Ovary (tissue), 9 donors: ENCODE data around the gene ARHGEF19. TPM values are rescaled to one million over a fixed set of nuclear protein-coding genes. Genes with fewer than 3 reads are reported as not detected.

Experiments used
- DNase-seq, 5 donors: peaks; one replicate each; pipeline ENCODE4 v3.0.0-alpha.2; 2019 to 2020
- H3K27ac ChIP-seq, 2 donors: fragments of 200-600 bp; one replicate each; pipeline versions ENCODE4 v1.5.1 to v1.8.0; 2019 to 2022
- H3K27me3 ChIP-seq: fragments of 200-600 bp; one replicate; pipeline ENCODE4 v1.8.0; 2022
- H3K36me3 ChIP-seq: fragments of 200-600 bp; sonication (generic); one replicate; pipeline ENCODE4 v1.5.1; 2019
- H3K4me1 ChIP-seq: one replicate; pipeline ENCODE4 v1.8.1; 2013; ENCODE audit warnings: mild to moderate bottlenecking, moderate library complexity; ENCODE audit not compliant: insufficient read depth
- H3K4me3 ChIP-seq: fragments of 200-600 bp; sonication (generic); one replicate; pipeline ENCODE4 v1.5.1; 2017
- H3K9me3 ChIP-seq, 2 donors: fragments of 200-600 bp in 1 of 2; sonication (generic) in 1 of 2; one replicate each; pipeline versions ENCODE4 v1.5.1 to v1.8.1; 2013 to 2019; ENCODE audit warnings: mild to moderate bottlenecking in 1 of 2, moderate library complexity in 1 of 2
- EP300 ChIP-seq: sonication (generic); formaldehyde crosslinking; IDR thresholded peaks from one replicate; pipeline ENCODE4 v1.6.1; 2017; ENCODE audit warnings: antibody characterized with exemption
- POLR2A ChIP-seq: fragments of 450-650 bp; IDR thresholded peaks from one replicate; pipeline ENCODE4 v1.6.1; 2017; ENCODE audit warnings: antibody characterized with exemption, mild to moderate bottlenecking, moderate library complexity
- whole genome bisulfite sequencing, 3 donors: extraction: QIAGEN DNeasy Blood & Tissue Kit in 1 of 3; methylation state at CpG; one replicate each; pipeline versions ENCODE4 v1.1.5 to v1.1.7; 2013 to 2017; 5-methylcytosine and 5-hydroxymethylcytosine counted together
- intact Hi-C, 4 donors: fragments of 100-400 bp; cut with DNase I; formaldehyde crosslinking; loops; one replicate each; pipeline versions ENCODE4 v1.11.0 to v1.15.1; 2022 to 2023
- polyA plus RNA-seq, 2 donors: library from polyadenylated mRNA; stranded (reverse); fragments of 200-250 nt in 1 of 2; fragments of 350-450 nt in 1 of 2; fragmentation: Illumina TruSeq in 1 of 2; extraction: RNeasy Lipid Tissue Mini Kit (QIAGEN cat#74804) in 1 of 2; gene quantifications; one replicate each; pipeline ENCODE4 v1.2.3, GENCODE V29; 2013 to 2014
- total RNA-seq, 7 donors: library from RNA; depleted of rRNA in 2 of 7; stranded (reverse); fragments of >200 nt in 2 of 7; fragmentation: NEBNext Ultra II Directional in 3 of 7; extraction: Animal tissue kit (Norgen Biotek cat#: 25700) in 3 of 7; gene quantifications; one replicate each; pipeline versions ENCODE4 v1.1.0 to v1.2.4, GENCODE V29; 2016 to 2023
- TF ChIP-seq, protein P1 (sequence below), 3 donors: fragments of 450-650 bp in 2 of 3; fragments of 200-600 bp in 1 of 3; IDR thresholded peaks; one replicate each; pipeline versions ENCODE4 v1.5.1 to v1.8.0; 2016 to 2022; ENCODE audit warnings: antibody characterized with exemption in 3 of 3, mild to moderate bottlenecking in 1 of 3
- donor health status: DM: no; HTN: no; CAD: no; lungs with moderate emphysema.
- donor health status: DM: no; HTN: no; CAD: no.
- donor health status: Bipolar disorder and iron deficiency.
- donor health status: DM: yes; HTN: yes; CAD: no.
- donor health status: DM: no; HTN: no; CAD: no.
- donor health status: DM: yes; HTN: yes; CAD: no.

Gene ARHGEF19
- total and polyA plus RNA-seq, 9 donors, result 2.3 to 30.4 (median 14.6) TPM

DNA sequence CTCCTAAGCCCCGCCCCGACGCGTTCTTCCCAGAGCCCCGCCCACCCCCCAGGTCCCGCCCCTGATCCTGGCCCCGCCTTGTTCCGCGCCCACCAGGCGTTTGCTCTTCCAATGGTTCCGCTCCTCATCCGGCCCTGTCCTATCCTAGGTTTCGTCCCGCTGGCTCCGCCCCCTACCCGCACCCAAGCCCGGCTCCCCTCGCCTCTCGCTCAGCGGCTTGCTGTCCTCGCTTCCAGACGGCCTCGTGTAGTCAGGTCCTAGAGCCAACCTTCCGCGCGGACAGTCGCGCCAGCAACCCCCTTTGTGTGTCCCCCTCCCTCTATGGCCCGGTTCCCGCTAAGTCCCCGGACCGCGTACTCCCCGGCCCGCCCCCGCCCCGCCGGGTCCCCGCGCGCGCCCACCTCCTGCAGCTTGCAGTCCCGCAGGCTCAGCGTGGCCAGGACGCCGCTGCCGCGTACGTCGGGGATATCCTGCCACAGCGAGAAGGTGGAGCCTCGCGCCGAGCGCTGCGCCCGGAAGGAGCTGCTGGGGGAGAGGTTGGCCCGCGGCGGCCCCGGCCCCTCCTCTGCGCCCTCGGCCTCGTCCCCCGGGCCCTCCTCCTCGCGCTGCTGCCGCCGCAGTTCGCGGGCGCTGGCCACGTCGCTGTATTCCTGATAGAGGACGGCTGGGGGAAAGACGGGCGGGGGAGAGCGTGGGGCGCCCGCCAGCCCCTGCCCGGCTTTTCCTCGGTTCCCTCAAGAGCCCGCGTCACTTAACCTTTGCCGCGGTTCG lies 5.7 kb downstream of the ARHGEF19 start:
- H3K4me1 ChIP-seq, result peaks cover 5% of the 10 kb centered on the region
- DNase-seq, result peak; percentile 98 to 99 (median 99)
- H3K27me3 ChIP-seq, result no peaks in the 10 kb centered on the region
- H3K36me3 ChIP-seq, result no peaks in the 10 kb centered on the region
- 0 to 1% (median 1%) methylated on average over 51 to 87 of the region's 87 CpGs for WGBS, 3 donors
- H3K27ac ChIP-seq, result peak overlapping the region; percentile 76 to 90
- H3K4me3 ChIP-seq, result peak overlapping the region; percentile 51
- H3K9me3 ChIP-seq, result no peaks in the 10 kb centered on the region
- intact Hi-C loops, result loop anchor here in 1 of 4 donors (10.0 kb wide), 1 partner anchor 158 kb away; the partner anchor contains the start of gene SZRD1
- peak; percentile 52 for TF ChIP-seq POLR2A
- TF ChIP-seq, protein P1, sequence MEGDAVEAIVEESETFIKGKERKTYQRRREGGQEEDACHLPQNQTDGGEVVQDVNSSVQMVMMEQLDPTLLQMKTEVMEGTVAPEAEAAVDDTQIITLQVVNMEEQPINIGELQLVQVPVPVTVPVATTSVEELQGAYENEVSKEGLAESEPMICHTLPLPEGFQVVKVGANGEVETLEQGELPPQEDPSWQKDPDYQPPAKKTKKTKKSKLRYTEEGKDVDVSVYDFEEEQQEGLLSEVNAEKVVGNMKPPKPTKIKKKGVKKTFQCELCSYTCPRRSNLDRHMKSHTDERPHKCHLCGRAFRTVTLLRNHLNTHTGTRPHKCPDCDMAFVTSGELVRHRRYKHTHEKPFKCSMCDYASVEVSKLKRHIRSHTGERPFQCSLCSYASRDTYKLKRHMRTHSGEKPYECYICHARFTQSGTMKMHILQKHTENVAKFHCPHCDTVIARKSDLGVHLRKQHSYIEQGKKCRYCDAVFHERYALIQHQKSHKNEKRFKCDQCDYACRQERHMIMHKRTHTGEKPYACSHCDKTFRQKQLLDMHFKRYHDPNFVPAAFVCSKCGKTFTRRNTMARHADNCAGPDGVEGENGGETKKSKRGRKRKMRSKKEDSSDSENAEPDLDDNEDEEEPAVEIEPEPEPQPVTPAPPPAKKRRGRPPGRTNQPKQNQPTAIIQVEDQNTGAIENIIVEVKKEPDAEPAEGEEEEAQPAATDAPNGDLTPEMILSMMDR (IDR thresholded peaks at IDR 0.05), result no peak
- TF ChIP-seq EP300, result no peak

DNA sequence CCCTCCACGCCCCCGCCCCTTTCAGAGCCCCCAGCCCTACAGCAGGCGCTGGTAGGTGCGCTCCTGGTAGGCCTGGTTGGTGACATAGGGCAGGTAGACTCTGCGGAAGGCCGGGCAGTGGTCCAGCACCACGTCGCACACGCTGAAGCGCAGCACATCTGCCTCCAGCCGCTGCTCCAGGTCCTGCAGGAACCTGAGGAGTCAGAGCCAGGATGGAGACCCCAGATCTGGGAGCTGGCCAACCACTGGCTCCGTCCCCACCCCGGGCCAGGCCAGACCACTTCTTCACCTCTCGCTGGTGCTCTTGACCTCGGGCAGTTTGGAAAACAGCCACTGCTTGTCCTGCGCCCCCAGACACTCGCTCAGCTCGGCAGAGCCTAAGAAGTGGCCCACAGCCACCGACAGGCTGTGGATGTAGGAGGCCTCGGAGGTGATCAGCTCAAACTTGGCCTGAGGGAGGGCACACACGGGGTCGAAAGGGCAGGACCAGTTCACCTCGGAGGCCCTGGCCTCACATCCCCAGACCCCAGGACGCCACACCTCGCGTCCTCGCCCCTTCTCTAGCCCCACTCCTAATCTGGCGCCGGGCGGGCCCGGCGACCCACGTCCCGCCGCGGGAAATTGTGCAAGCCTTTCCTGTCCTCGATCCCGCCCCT lies 6.4 kb downstream of the ARHGEF19 start:
- WGBS, 3 donors, result 20 to 31% (median 27%) methylated on average over 35 to 38 of the region's 38 CpGs
- Histone ChIP-seq H3K9me3 (no peaks in the 10 kb centered on the region), H3K4me1 (peaks cover 5% of the 10 kb centered on the region), H3K36me3 (no peaks in the 10 kb centered on the region), H3K27ac (peak overlapping the region; percentile 69 to 90), H3K4me3 (peak overlapping the region; percentile 49), H3K27me3 (no peaks in the 10 kb centered on the region)
- peak; percentile 74 for TF ChIP-seq POLR2A
- TF ChIP-seq EP300, result no peak
- TF ChIP-seq, protein P1 (IDR thresholded peaks at IDR 0.05), result no peak
- intact Hi-C loops, result loop anchor here in 1 of 4 donors (10.0 kb wide), 1 partner anchor 159 kb away; the partner anchor contains the start of gene SZRD1
- DNase-seq, result peak in 4 of 5 donors; percentile 68 to 81 (median 79)

DNA sequence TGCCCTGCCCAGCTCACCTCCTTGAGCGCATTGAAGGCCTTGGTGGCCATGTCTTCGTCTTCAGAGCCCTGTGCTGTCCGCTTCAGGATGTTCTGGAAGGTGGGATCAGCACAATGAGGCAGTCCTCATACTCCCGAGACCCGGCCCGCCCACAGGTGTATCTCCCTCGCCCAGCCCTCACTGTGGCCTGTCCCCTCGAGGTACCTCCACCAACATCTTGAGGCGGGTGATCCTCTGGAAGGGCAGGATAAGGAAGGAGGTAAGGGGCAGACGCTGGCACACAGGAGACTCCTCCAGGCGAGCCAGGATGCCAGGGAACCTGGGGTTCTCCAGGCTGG lies 7.1 kb downstream of the ARHGEF19 start:
- Histone ChIP-seq H3K36me3 (no peaks in the 10 kb centered on the region), H3K27me3 (no peaks in the 10 kb centered on the region), H3K4me1 (peaks cover 5% of the 10 kb centered on the region), H3K9me3 (no peaks in the 10 kb centered on the region), H3K27ac (peak overlapping the region in 1 of 2 donors; percentile 69), H3K4me3 (no peak overlapping the region)
- WGBS, 3 donors, result 88 to 94% (median 90%) methylated on average over 10 to 11 of the region's 11 CpGs
- DNase-seq, result peak in 1 of 5 donors; percentile 52
- TF ChIP-seq EP300, result no peak
- TF ChIP-seq, protein P1 (IDR thresholded peaks at IDR 0.05), result no peak
- no peak for TF ChIP-seq POLR2A
- intact Hi-C loops, result loop anchor here in 1 of 4 donors (10.0 kb wide), 1 partner anchor 159 kb away; the partner anchor contains the start of gene SZRD1

DNA sequence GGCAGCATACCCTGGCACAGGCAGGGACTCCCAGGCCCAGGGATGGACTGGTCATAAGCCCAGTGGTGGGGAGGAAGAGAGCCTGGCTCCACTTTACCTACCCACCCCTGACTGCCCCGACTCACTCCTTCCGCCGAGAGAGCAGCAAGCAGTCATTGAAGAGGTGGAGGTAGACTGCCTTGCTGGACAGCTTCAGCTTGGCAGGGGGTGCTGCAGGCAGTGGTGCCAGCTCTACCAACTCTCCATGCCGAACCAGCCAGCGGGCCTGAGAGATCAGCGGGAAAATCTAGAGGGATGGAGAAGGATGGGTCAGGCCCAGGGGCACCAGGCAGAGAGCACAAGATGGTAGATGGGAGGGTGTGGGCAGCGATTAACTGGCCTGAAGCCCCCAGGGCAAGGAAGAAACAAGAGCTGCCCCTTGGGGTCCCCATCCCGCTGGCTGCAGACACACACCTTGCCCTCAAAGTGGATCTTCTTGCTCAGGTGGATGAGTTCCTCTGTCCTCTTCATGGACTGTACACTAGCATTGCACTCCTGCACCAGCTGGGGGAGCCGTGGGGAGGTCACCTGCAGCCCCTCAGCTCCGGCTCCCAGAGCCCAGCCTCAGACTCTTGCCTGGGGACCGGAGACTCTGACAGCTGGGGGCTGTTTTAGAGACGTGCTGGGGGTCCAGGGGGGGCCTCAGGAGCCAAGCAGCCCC lies 7.7 kb downstream of the ARHGEF19 start:
- intact Hi-C loops, result loop anchor here in 2 of 4 donors (5.0 to 10.0 kb wide), 2 partner anchors 38 to 160 kb away; partner anchors contain the start of gene SZRD1 (in 1 of the 2)
- no peak overlapping the region for H3K4me3 ChIP-seq
- no peaks in the 10 kb centered on the region for H3K9me3 ChIP-seq
- WGBS, 3 donors, result 78 to 82% (median 82%) methylated on average over 12 of the region's 12 CpGs
- peak overlapping the region in 1 of 2 donors; percentile 69 for H3K27ac ChIP-seq
- peak in 1 of 5 donors; percentile 57 for DNase-seq
- TF ChIP-seq POLR2A (no peak), EP300 (no peak)
- TF ChIP-seq, protein P1 (IDR thresholded peaks at IDR 0.05), result no peak
- no peaks in the 10 kb centered on the region for H3K36me3 ChIP-seq
- H3K27me3 ChIP-seq, result no peaks in the 10 kb centered on the region
- H3K4me1 ChIP-seq, result peaks cover 5% of the 10 kb centered on the region
